HCT116 (cell line): ENCODE measurements around the gene DUOXA2. TPM values are rescaled to one million over a fixed set of nuclear protein-coding genes. Genes with fewer than 3 reads are reported as not detected.

ENCODE experiments used
- ATAC-seq: fragments of 200-7000 bp; cut with Tn5 transposase; 2 replicates; pipeline ENCODE4 v1.9.1; 2020; ENCODE audit warnings: mild to moderate bottlenecking, moderate library complexity
- BruUV-seq: library from RNA; stranded (reverse); fragments of 400-500 nt; replicated peaks from 2 replicates; lab custom pipeline; 2021; lab: Mats Ljungman, UMichigan
- CTCF ChIA-PET: fragments of 300-600 bp; sonication (Branson Sonifier 250); formaldehyde crosslinking; loops from one replicate; lab custom pipeline; 2021; ENCODE audit warnings: antibody characterized with exemption; lab: Charles Lee
- POLR2A ChIA-PET: fragments of 300-600, 350-600 bp; sonication (Branson Sonifier 250); formaldehyde crosslinking; loops from one replicate; lab custom pipeline; 2021; ENCODE audit warnings: antibody characterized with exemption; lab: Charles Lee
- RAD21 ChIA-PET, 2 experiments: fragments of 300-600 bp; sonication (Branson Sonifier 250); formaldehyde crosslinking; loops; one replicate each; lab custom pipeline; 2023; ENCODE audit warnings: low total read pairs in 2 of 2; ENCODE audit not compliant: uncharacterized antibody in 2 of 2, unreplicated experiment in 2 of 2, low non-redundant PET in 1 of 2; lab: Charles Lee
- DNase-seq: peaks from one replicate; pipeline ENCODE4 v3.0.0-alpha.2; 2010; ENCODE audit warnings: low read depth, low spot score
- H2AFZ ChIP-seq: fragments of 200-600 bp; shearing (Covaris generic), sonication (generic); 2 replicates; pipeline ENCODE4 v1.6.1; 2017; ENCODE audit warnings: low read depth, mixed run types, mixed read lengths, antibody characterized with exemption, low read length; ENCODE audit not compliant: poor library complexity, severe bottlenecking
- H3K27ac ChIP-seq: 2 replicates; pipeline ENCODE4 v1.5.1; 2012; ENCODE audit warnings: low read depth, low read length
- H3K27me3 ChIP-seq: fragments of 200-600 bp; sonication (generic); 2 replicates; pipeline ENCODE4 v1.6.1; 2016; ENCODE audit warnings: mixed run types, low read length, mixed read lengths; ENCODE audit not compliant: insufficient read depth
- H3K36me3 ChIP-seq, 2 experiments: fragments of 200-500 bp in 1 of 2; fragments of 200-600 bp in 1 of 2; sonication (Bioruptor generic) in 1 of 2; sonication (generic) in 1 of 2; 2 replicates each; pipeline versions ENCODE4 v1.5.1 to v1.6.1; 2014 to 2016; ENCODE audit warnings: low read length in 2 of 2, inconsistent platforms in 1 of 2, mixed read lengths in 1 of 2, mixed run types in 1 of 2; ENCODE audit not compliant: insufficient read depth in 2 of 2, control insufficient read depth in 1 of 2
- H3K4me1 ChIP-seq, 2 experiments: fragments of 200-600 bp in 1 of 2; sonication (generic) in 1 of 2; 2 replicates each; pipeline versions ENCODE4 v1.5.1 to v1.6.1; 2012 to 2017; ENCODE audit warnings: low read length in 2 of 2, inconsistent platforms in 1 of 2, mild to moderate bottlenecking in 1 of 2, mixed read lengths in 1 of 2, mixed run types in 1 of 2, moderate library complexity in 1 of 2; ENCODE audit not compliant: insufficient read depth in 2 of 2, control insufficient read depth in 1 of 2
- H3K4me2 ChIP-seq: fragments of 200-600 bp; sonication (generic); 2 replicates; pipeline ENCODE4 v1.6.1; 2017; ENCODE audit warnings: mixed run types, low read length, mixed read lengths
- H3K4me3 ChIP-seq, 2 experiments: fragments of 200-600 bp in 1 of 2; sonication (generic) in 1 of 2; replicated peaks in 1 of 2; 2 replicates each; pipeline ENCODE4 v1.5.1; 2011 to 2016; ENCODE audit warnings: low read length in 2 of 2, control low read depth in 1 of 2, low read depth in 1 of 2, mild to moderate bottlenecking in 1 of 2, mixed read lengths in 1 of 2, mixed run types in 1 of 2
- H3K79me2 ChIP-seq: fragments of 200-600 bp; sonication (generic); 2 replicates; pipeline ENCODE4 v1.6.1; 2017; ENCODE audit warnings: mild to moderate bottlenecking, mixed run types, low read length, moderate library complexity, mixed read lengths; ENCODE audit not compliant: insufficient read depth
- H3K9ac ChIP-seq: fragments of 200-600 bp; sonication (generic); 2 replicates; pipeline ENCODE4 v1.6.1; 2016; ENCODE audit warnings: low read length, mixed read lengths
- H3K9me2 ChIP-seq: fragments of 200-600 bp; sonication (generic), shearing (Covaris generic); 2 replicates; pipeline ENCODE4 v1.6.1; 2017; ENCODE audit warnings: mixed run types, mild to moderate bottlenecking, moderate library complexity; ENCODE audit not compliant: insufficient read depth
- H3K9me3 ChIP-seq, 2 experiments: fragments of 200-500 bp in 1 of 2; fragments of 200-600 bp in 1 of 2; sonication (Bioruptor generic) in 1 of 2; sonication (generic) in 1 of 2; 2 replicates each; pipeline ENCODE4 v1.6.1; 2014 to 2017; ENCODE audit warnings: low read length in 2 of 2, mixed read lengths in 2 of 2, inconsistent platforms in 1 of 2, low read depth in 1 of 2, mild to moderate bottlenecking in 1 of 2, mixed run types in 1 of 2, moderate library complexity in 1 of 2; ENCODE audit not compliant: control insufficient read depth in 1 of 2, insufficient read depth in 1 of 2
- H4K20me1 ChIP-seq: fragments of 200-600 bp; sonication (generic), shearing (Covaris generic); 2 replicates; pipeline ENCODE4 v1.6.1; 2017; ENCODE audit warnings: mixed run types, mild to moderate bottlenecking, moderate library complexity; ENCODE audit not compliant: insufficient read depth
- CBX3 ChIP-seq: IDR thresholded peaks from 2 replicates; pipeline ENCODE4 v1.6.1; 2012; ENCODE audit warnings: low read depth
- CTCF ChIP-seq, 3 experiments: fragments of 200-600 bp in 1 of 3; sonication (generic) in 1 of 3; IDR thresholded peaks in 2 of 3; conservative IDR thresholded peaks in 1 of 3; 2 replicates each; pipeline ENCODE4 v1.5.1; 2012 to 2017; ENCODE audit warnings: low read depth in 2 of 3, low read length in 2 of 3, antibody characterized with exemption in 1 of 3, borderline replicate concordance in 1 of 3, control low read depth in 1 of 3, mild to moderate bottlenecking in 1 of 3, mixed read lengths in 1 of 3, mixed run types in 1 of 3, moderate library complexity in 1 of 3; ENCODE audit not compliant: insufficient read depth in 1 of 3
- EGR1 ChIP-seq: IDR thresholded peaks from 2 replicates; pipeline ENCODE4 v1.6.1; 2012; ENCODE audit warnings: low read depth
- ELF1 ChIP-seq: IDR thresholded peaks from 2 replicates; pipeline ENCODE4 v1.6.1; 2012; ENCODE audit warnings: low read depth, borderline replicate concordance
- EZH2 ChIP-seq: fragments of 200-600 bp; sonication (generic); IDR thresholded peaks from 2 replicates; pipeline ENCODE4 v1.6.1; 2017; ENCODE audit warnings: antibody characterized with exemption, mixed run types
- EZH2phosphoT487 ChIP-seq: fragments of 200-600 bp; IDR thresholded peaks from 2 replicates; pipeline ENCODE4 v1.6.1; 2018; ENCODE audit warnings: antibody characterized with exemption, borderline replicate concordance
- FOSL1 ChIP-seq: IDR thresholded peaks from 2 replicates; pipeline ENCODE4 v1.6.1; 2012; ENCODE audit warnings: low read depth
- JUND ChIP-seq: IDR thresholded peaks from 2 replicates; pipeline ENCODE4 v1.6.1; 2012
- POLR2AphosphoS5 ChIP-seq: IDR thresholded peaks from 2 replicates; pipeline ENCODE4 v1.6.1; 2011; ENCODE audit warnings: mild to moderate bottlenecking, low read depth, low read length, moderate library complexity
- RAD21 ChIP-seq: IDR thresholded peaks from 2 replicates; pipeline ENCODE4 v1.6.1; 2012; ENCODE audit warnings: low read depth, mild to moderate bottlenecking
- SIN3A ChIP-seq: IDR thresholded peaks from 2 replicates; pipeline ENCODE4 v1.6.1; 2012; ENCODE audit warnings: low read depth
- SP1 ChIP-seq: IDR thresholded peaks from 2 replicates; pipeline ENCODE4 v1.6.1; 2012; ENCODE audit warnings: low read depth
- SRF ChIP-seq: IDR thresholded peaks from 2 replicates; pipeline ENCODE4 v1.6.1; 2012; ENCODE audit warnings: low read depth
- YY1 ChIP-seq: IDR thresholded peaks from 2 replicates; pipeline ENCODE4 v1.6.1; 2011; ENCODE audit warnings: low read length, low read depth, moderate library complexity, mild to moderate bottlenecking; ENCODE audit not compliant: insufficient replicate concordance; ENCODE audit errors: extremely low read depth
- ZFX ChIP-seq: fragments of 450-650 bp; IDR thresholded peaks from 2 replicates; pipeline ENCODE4 v1.6.1; 2017
- ZNF274 ChIP-seq: fragments of 200-500 bp; sonication (Bioruptor generic); IDR thresholded peaks from 2 replicates; pipeline ENCODE4 v1.6.1; 2014; ENCODE audit warnings: mild to moderate bottlenecking, low read depth, low read length, inconsistent platforms
- intact Hi-C: fragments of 100-400 bp; cut with micrococcal nuclease; formaldehyde crosslinking; loops from 2 replicates; pipeline ENCODE4 v1.10.0; 2022
- total RNA-seq: library from RNA; stranded (reverse); gene quantifications from one replicate; pipeline ENCODE4 v1.2.1, GENCODE V29; 2021; ENCODE audit not compliant: unreplicated experiment
- TF ChIP-seq, protein P1 (sequence below): IDR thresholded peaks from 2 replicates; pipeline ENCODE4 v1.6.1; 2012
- TF ChIP-seq, protein P2 (sequence below): IDR thresholded peaks from 2 replicates; pipeline ENCODE4 v1.6.1; 2012; ENCODE audit warnings: low read depth
- TF ChIP-seq, protein P3 (sequence below): IDR thresholded peaks from 2 replicates; pipeline ENCODE4 v1.6.1; 2011; ENCODE audit warnings: mild to moderate bottlenecking, low read length, moderate library complexity; ENCODE audit not compliant: insufficient replicate concordance; ENCODE audit errors: extremely low read depth

Gene DUOXA2
- total RNA-seq, 1 experiment from 2014 or later, result not detected

GRCh38 chr15:45167631-45168205 lies 53.6 kb downstream of the DUOXA2 start:
- Histone ChIP-seq H2AFZ (no peak overlapping the region), H3K9ac (peak overlapping the region; percentile 83), H4K20me1 (no peaks in the 10 kb centered on the region), H3K79me2 (no peaks in the 10 kb centered on the region), H3K4me3 (peak overlapping the region; percentile 73 to 74), H3K4me2 (peak overlapping the region; percentile 80), H3K36me3 (no peaks in the 10 kb centered on the region), H3K9me2 (no peaks in the 10 kb centered on the region), H3K4me1 (peaks cover 8 to 25% of the 10 kb centered on the region in 2 experiments), H3K27me3 (no peaks in the 10 kb centered on the region), H3K9me3 (no peaks in the 10 kb centered on the region), H3K27ac (peak overlapping the region; percentile 90)
- ChIA-PET POLR2A (no interaction called here), RAD21 (no interaction called here), CTCF (interaction anchor here (0.7 to 2.4 kb wide), 7 partner anchors 17 to 229 kb away, joined by 3 to 6 read pairs (median 3); no protein-coding TSS in a partner anchor)
- no peak for TF ChIP-seq POLR2AphosphoS5
- TF ChIP-seq SIN3A, result no peak
- TF ChIP-seq, protein P1, sequence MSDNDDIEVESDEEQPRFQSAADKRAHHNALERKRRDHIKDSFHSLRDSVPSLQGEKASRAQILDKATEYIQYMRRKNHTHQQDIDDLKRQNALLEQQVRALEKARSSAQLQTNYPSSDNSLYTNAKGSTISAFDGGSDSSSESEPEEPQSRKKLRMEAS, result no peak
- no peak for TF ChIP-seq JUND
- TF ChIP-seq, protein P2, sequence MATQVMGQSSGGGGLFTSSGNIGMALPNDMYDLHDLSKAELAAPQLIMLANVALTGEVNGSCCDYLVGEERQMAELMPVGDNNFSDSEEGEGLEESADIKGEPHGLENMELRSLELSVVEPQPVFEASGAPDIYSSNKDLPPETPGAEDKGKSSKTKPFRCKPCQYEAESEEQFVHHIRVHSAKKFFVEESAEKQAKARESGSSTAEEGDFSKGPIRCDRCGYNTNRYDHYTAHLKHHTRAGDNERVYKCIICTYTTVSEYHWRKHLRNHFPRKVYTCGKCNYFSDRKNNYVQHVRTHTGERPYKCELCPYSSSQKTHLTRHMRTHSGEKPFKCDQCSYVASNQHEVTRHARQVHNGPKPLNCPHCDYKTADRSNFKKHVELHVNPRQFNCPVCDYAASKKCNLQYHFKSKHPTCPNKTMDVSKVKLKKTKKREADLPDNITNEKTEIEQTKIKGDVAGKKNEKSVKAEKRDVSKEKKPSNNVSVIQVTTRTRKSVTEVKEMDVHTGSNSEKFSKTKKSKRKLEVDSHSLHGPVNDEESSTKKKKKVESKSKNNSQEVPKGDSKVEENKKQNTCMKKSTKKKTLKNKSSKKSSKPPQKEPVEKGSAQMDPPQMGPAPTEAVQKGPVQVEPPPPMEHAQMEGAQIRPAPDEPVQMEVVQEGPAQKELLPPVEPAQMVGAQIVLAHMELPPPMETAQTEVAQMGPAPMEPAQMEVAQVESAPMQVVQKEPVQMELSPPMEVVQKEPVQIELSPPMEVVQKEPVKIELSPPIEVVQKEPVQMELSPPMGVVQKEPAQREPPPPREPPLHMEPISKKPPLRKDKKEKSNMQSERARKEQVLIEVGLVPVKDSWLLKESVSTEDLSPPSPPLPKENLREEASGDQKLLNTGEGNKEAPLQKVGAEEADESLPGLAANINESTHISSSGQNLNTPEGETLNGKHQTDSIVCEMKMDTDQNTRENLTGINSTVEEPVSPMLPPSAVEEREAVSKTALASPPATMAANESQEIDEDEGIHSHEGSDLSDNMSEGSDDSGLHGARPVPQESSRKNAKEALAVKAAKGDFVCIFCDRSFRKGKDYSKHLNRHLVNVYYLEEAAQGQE, result no peak
- no peak for TF ChIP-seq EZH2phosphoT487
- no peak for TF ChIP-seq SRF
- no peak for TF ChIP-seq SP1
- no peak; a peak in 1 of 6 replicates for TF ChIP-seq CTCF (IDR thresholded peaks at IDR 0.05 in 2 of 3, conservative IDR thresholded peaks at IDR 0.05 in 1 of 3; ENCODE audit: borderline replicate concordance in 1 of 3, insufficient read depth in 1 of 3, low read depth in 2 of 3, low read length in 2 of 3)
- no peak for TF ChIP-seq FOSL1
- no peak for TF ChIP-seq YY1
- TF ChIP-seq EGR1, result no peak
- TF ChIP-seq RAD21, result no peak
- no peak for TF ChIP-seq CBX3
- TF ChIP-seq ZFX, result no peak
- TF ChIP-seq, protein P3, sequence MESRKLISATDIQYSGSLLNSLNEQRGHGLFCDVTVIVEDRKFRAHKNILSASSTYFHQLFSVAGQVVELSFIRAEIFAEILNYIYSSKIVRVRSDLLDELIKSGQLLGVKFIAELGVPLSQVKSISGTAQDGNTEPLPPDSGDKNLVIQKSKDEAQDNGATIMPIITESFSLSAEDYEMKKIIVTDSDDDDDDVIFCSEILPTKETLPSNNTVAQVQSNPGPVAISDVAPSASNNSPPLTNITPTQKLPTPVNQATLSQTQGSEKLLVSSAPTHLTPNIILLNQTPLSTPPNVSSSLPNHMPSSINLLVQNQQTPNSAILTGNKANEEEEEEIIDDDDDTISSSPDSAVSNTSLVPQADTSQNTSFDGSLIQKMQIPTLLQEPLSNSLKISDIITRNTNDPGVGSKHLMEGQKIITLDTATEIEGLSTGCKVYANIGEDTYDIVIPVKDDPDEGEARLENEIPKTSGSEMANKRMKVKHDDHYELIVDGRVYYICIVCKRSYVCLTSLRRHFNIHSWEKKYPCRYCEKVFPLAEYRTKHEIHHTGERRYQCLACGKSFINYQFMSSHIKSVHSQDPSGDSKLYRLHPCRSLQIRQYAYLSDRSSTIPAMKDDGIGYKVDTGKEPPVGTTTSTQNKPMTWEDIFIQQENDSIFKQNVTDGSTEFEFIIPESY, result no peak
- TF ChIP-seq EZH2, result no peak
- no peak for TF ChIP-seq ZNF274
- TF ChIP-seq ELF1, result no peak
- no peak for ATAC-seq
- no TSS peak for BruUV-seq
- no peak for DNase-seq
- intact Hi-C loops, result loop anchor here (2.0 to 10.0 kb wide), 2 partner anchors 31 to 447 kb away; no protein-coding TSS in a partner anchor
